SK-N-SH (cell line): ENCODE measurements around the gene PIBF1. TPM values are rescaled to one million over a fixed set of nuclear protein-coding genes. Genes with fewer than 3 reads are reported as not detected.

ENCODE experiments used
- CTCF ChIA-PET: fragments of 300-600, 350-600 bp; formaldehyde crosslinking; extraction: SDS; loops from one replicate; lab custom pipeline; 2021; lab: Yijun Ruan, JAX
- POLR2A ChIA-PET: fragments of 350-600 bp; sonication (Branson Sonifier 250); formaldehyde crosslinking; extraction: SDS; loops from one replicate; lab custom pipeline; 2020; ENCODE audit warnings: antibody characterized with exemption, inconsistent platforms; lab: Yijun Ruan, JAX
- DNase-seq: peaks from one replicate; pipeline ENCODE4 v3.0.0; 2012
- H2AFZ ChIP-seq: fragments of 200-600 bp; sonication (generic); 2 replicates; pipeline ENCODE4 v1.8.1; 2016; ENCODE audit warnings: antibody characterized with exemption, mild to moderate bottlenecking, low read depth
- H3F3A ChIP-seq: fragments of 200-600 bp; sonication (generic); replicated peaks from 2 replicates; pipeline ENCODE3; 2016; ENCODE audit warnings: antibody characterized with exemption, mild to moderate bottlenecking; ENCODE audit not compliant: insufficient read depth
- H3K27ac ChIP-seq, 2 experiments: fragments of 200-500 bp in 1 of 2; fragments of 200-600 bp in 1 of 2; sonication (Bioruptor generic) in 1 of 2; sonication (generic), shearing (Covaris generic) in 1 of 2; 2 replicates each; pipeline versions ENCODE4 v1.5.1 to v1.6.1; 2014 to 2016; ENCODE audit warnings: low read depth in 2 of 2, inconsistent platforms in 1 of 2, low read length in 1 of 2, mild to moderate bottlenecking in 1 of 2, mixed read lengths in 1 of 2
- H3K27me3 ChIP-seq: fragments of 200-600 bp; sonication (generic), shearing (Covaris generic); 2 replicates; pipeline ENCODE4 v1.6.1; 2016; ENCODE audit warnings: mixed run types; ENCODE audit not compliant: insufficient read depth
- H3K36me3 ChIP-seq, 2 experiments: fragments of 200-500 bp in 1 of 2; fragments of 200-600 bp in 1 of 2; sonication (Bioruptor generic) in 1 of 2; sonication (generic) in 1 of 2; replicated peaks in 1 of 2; 2 replicates each; pipeline versions ENCODE3 to v1.5.1; 2014 to 2016; ENCODE audit warnings: low read length in 1 of 2, mild to moderate bottlenecking in 1 of 2; ENCODE audit not compliant: insufficient read depth in 2 of 2, control insufficient read depth in 1 of 2
- H3K4me1 ChIP-seq, 2 experiments: fragments of 200-500 bp in 1 of 2; fragments of 200-600 bp in 1 of 2; sonication (Bioruptor generic) in 1 of 2; sonication (generic), shearing (Covaris generic) in 1 of 2; 2 replicates each; pipeline versions ENCODE4 v1.5.1 to v1.6.1; 2014 to 2016; ENCODE audit warnings: low read depth in 1 of 2, low read length in 1 of 2, mixed run types in 1 of 2; ENCODE audit not compliant: insufficient read depth in 2 of 2, control insufficient read depth in 1 of 2
- H3K4me2 ChIP-seq: fragments of 200-600 bp; sonication (generic), shearing (Covaris generic); 2 replicates; pipeline ENCODE4 v1.6.1; 2017; ENCODE audit warnings: mixed run types
- H3K4me3 ChIP-seq, 2 experiments: fragments of 200-500 bp in 1 of 2; fragments of 200-600 bp in 1 of 2; sonication (Bioruptor generic) in 1 of 2; sonication (generic), shearing (Covaris generic) in 1 of 2; 2 replicates each; pipeline versions ENCODE4 v1.5.1 to v1.8.1; 2014 to 2016; ENCODE audit warnings: low read depth in 2 of 2, inconsistent platforms in 1 of 2, low read length in 1 of 2, mild to moderate bottlenecking in 1 of 2, mixed read lengths in 1 of 2, moderate library complexity in 1 of 2
- H3K79me2 ChIP-seq: fragments of 200-600 bp; sonication (generic); 2 replicates; pipeline ENCODE4 v1.8.1; 2017; ENCODE audit warnings: mild to moderate bottlenecking; ENCODE audit not compliant: insufficient read depth
- H3K9ac ChIP-seq: fragments of 200-600 bp; sonication (generic); 2 replicates; pipeline ENCODE4 v1.6.1; 2017; ENCODE audit warnings: mixed run types
- H3K9me2 ChIP-seq: fragments of 200-600 bp; sonication (generic); 2 replicates; pipeline ENCODE4 v1.6.1; 2017; ENCODE audit warnings: mixed run types
- H3K9me3 ChIP-seq: fragments of 200-600 bp; sonication (generic); 2 replicates; pipeline ENCODE4 v1.6.1; 2017; ENCODE audit warnings: mixed run types, mild to moderate bottlenecking, moderate library complexity
- H4K20me1 ChIP-seq: fragments of 200-600 bp; sonication (generic); 2 replicates; pipeline ENCODE4 v1.6.1; 2017; ENCODE audit warnings: mild to moderate bottlenecking, mixed run types; ENCODE audit not compliant: insufficient read depth
- CHD2 ChIP-seq: fragments of 150-350 bp; IDR thresholded peaks from 2 replicates; pipeline ENCODE4 v1.6.1; 2018; ENCODE audit warnings: low read length; ENCODE audit not compliant: partially characterized antibody
- EP300 ChIP-seq, 2 experiments: IDR thresholded peaks; 2 replicates each; pipeline versions ENCODE4 v1.4.0 to v1.6.1; 2012; ENCODE audit warnings: borderline replicate concordance in 1 of 2, low read depth in 1 of 2, low read length in 1 of 2
- EZH2phosphoT487 ChIP-seq: fragments of 200-600 bp; sonication (generic); IDR thresholded peaks from 2 replicates; pipeline ENCODE4 v1.6.1; 2017; ENCODE audit warnings: low read depth, mixed run types, mild to moderate bottlenecking, antibody characterized with exemption, moderate library complexity, borderline replicate concordance
- FOXM1 ChIP-seq: IDR thresholded peaks from 2 replicates; pipeline ENCODE4 v1.4.0; 2012; ENCODE audit warnings: low read depth, mild to moderate bottlenecking
- GABPA ChIP-seq: IDR thresholded peaks from 2 replicates; pipeline ENCODE4 v1.4.0; 2012; ENCODE audit warnings: low read depth, mild to moderate bottlenecking
- GATA2 ChIP-seq: sonication (generic); formaldehyde crosslinking; IDR thresholded peaks from 2 replicates; pipeline ENCODE4 v1.5.0; 2020; ENCODE audit warnings: mild to moderate bottlenecking, missing genetic modification reagents
- IRF3 ChIP-seq: fragments of 150-350 bp; IDR thresholded peaks from 2 replicates; pipeline ENCODE4 v1.6.1; 2016; ENCODE audit warnings: mild to moderate bottlenecking, low read depth, low read length
- JUND ChIP-seq: IDR thresholded peaks from 2 replicates; pipeline ENCODE4 v1.4.0; 2012
- MAX ChIP-seq: IDR thresholded peaks from 2 replicates; pipeline ENCODE4 v1.4.0; 2012; ENCODE audit warnings: low read depth
- MXI1 ChIP-seq: IDR thresholded peaks from 2 replicates; pipeline ENCODE4 v1.6.1; 2012; ENCODE audit warnings: mild to moderate bottlenecking, low read depth, low read length, improper control_type of control experiment
- NFIC ChIP-seq: IDR thresholded peaks from 2 replicates; pipeline ENCODE4 v1.4.0; 2012; ENCODE audit warnings: borderline replicate concordance
- NRF1 ChIP-seq: IDR thresholded peaks from 2 replicates; pipeline ENCODE4 v1.6.1; 2012; ENCODE audit warnings: low read depth, mild to moderate bottlenecking, low read length
- RAD21 ChIP-seq: IDR thresholded peaks from 2 replicates; pipeline ENCODE4 v1.6.1; 2012; ENCODE audit warnings: mild to moderate bottlenecking, low read length
- RCOR1 ChIP-seq: fragments of 150-350 bp; IDR thresholded peaks from 2 replicates; pipeline ENCODE4 v1.6.1; 2017; ENCODE audit warnings: antibody characterized with exemption, low read length
- RXRA ChIP-seq: IDR thresholded peaks from 2 replicates; pipeline ENCODE4 v1.4.0; 2012; ENCODE audit warnings: low read depth, mild to moderate bottlenecking, borderline replicate concordance
- SIN3A ChIP-seq: IDR thresholded peaks from 2 replicates; pipeline ENCODE4 v1.6.1; 2012; ENCODE audit warnings: low read depth, mild to moderate bottlenecking, low read length, moderate library complexity, borderline replicate concordance
- TAF1 ChIP-seq: IDR thresholded peaks from 2 replicates; pipeline ENCODE4 v1.6.1; 2012; ENCODE audit warnings: low read depth, mild to moderate bottlenecking, low read length, moderate library complexity, borderline replicate concordance
- TCF12 ChIP-seq: IDR thresholded peaks from 2 replicates; pipeline ENCODE4 v1.4.0; 2012
- TEAD4 ChIP-seq: IDR thresholded peaks from 2 replicates; pipeline ENCODE4 v1.4.0; 2012; ENCODE audit warnings: mild to moderate bottlenecking, borderline replicate concordance; ENCODE audit not compliant: insufficient read depth
- USF1 ChIP-seq: IDR thresholded peaks from 2 replicates; pipeline ENCODE4 v1.4.0; 2012; ENCODE audit warnings: low read depth, borderline replicate concordance
- WGBS: methylation state at CpG from one replicate; pipeline ENCODE4 v1.1.6; 2017; ENCODE audit warnings: low lambda C conversion rate; 5-methylcytosine and 5-hydroxymethylcytosine counted together
- polyA plus RNA-seq, 3 experiments: library from polyadenylated mRNA; depleted of rRNA; stranded (reverse); fragments of >200 nt; gene quantifications; 2 replicates each; pipeline ENCODE4 v1.2.3, GENCODE V29; 2012

PIBF1 gene
- polyA plus RNA-seq, 1 of the 3 experiments (the other 2 are of a cell fraction), result 3.9 TPM

- no peak for TF ChIP-seq IRF3
- TF ChIP-seq RCOR1, result no peak
- no peak for TF ChIP-seq FOXM1
- no peak for TF ChIP-seq EZH2phosphoT487
Measured at GRCh38 chr13:72886272-72887067, 104.5 kb downstream of the PIBF1 start (continued).

GRCh38 chr13:72889495-72889894, 107.6 kb downstream of the PIBF1 start:
- H2AFZ ChIP-seq, result no peak overlapping the region
- WGBS, result 97% methylated on average over 1 of the region's 1 CpG
- no peaks in the 10 kb centered on the region; the same call in 1 of the 2 replicates for H3K79me2 ChIP-seq
- H3K4me3 ChIP-seq, result no peak overlapping the region
- no peaks in the 10 kb centered on the region for H4K20me1 ChIP-seq
- H3K27me3 ChIP-seq, result no peaks in the 10 kb centered on the region
- H3K36me3 ChIP-seq, result peaks cover 22 to 34% of the 10 kb centered on the region in 2 experiments
- no peak overlapping the region for H3K27ac ChIP-seq
- TF ChIP-seq MAX (no peak), USF1 (no peak), RAD21 (no peak), MXI1 (no peak), NRF1 (no peak)
- ChIA-PET CTCF (interaction anchor here (0.7 kb wide), 1 partner anchor 791 kb away, joined by 3 read pairs; no protein-coding TSS in a partner anchor), POLR2A (no interaction called here)
- 0 out of 2 replicates have a peak, but pooled peaks cover 4% of the 10 kb centered on the region for H3K9me3 ChIP-seq
- no peak for DNase-seq
- no peak overlapping the region for H3K4me2 ChIP-seq
- no peaks in the 10 kb centered on the region for H3K4me1 ChIP-seq
- no peaks in the 10 kb centered on the region; the same call in 1 of the 2 replicates for H3K9me2 ChIP-seq
- H3K9ac ChIP-seq, result no peak overlapping the region
- H3F3A ChIP-seq, result peaks cover 4% of the 10 kb centered on the region

- H3K9me2 ChIP-seq, result no peaks in the 10 kb centered on the region; the same call in 1 of the 2 replicates
- H3K9me3 ChIP-seq, result 0 out of 2 replicates have a peak, but pooled peaks cover 4% of the 10 kb centered on the region
- peaks cover 20 to 40% of the 10 kb centered on the region in 2 experiments for H3K36me3 ChIP-seq
- H3K79me2 ChIP-seq, result no peaks in the 10 kb centered on the region; the same call in 1 of the 2 replicates
- ChIA-PET POLR2A (no interaction called here), CTCF (no interaction called here)
- H3K4me3 ChIP-seq, result no peak overlapping the region
- 81% methylated on average over 2 of the region's 2 CpGs for WGBS
- TF ChIP-seq JUND (no peak), EP300 (IDR thresholded peaks at IDR 0.05; ENCODE audit: borderline replicate concordance in 1 of 2, low read depth in 1 of 2, low read length in 1 of 2) (no peak), FOXM1 (no peak), CHD2 (no peak), GABPA (no peak), TAF1 (no peak), TEAD4 (no peak), NFIC (no peak), GATA2 (CRISPR knock-in tag) (no peak), SIN3A (no peak), RXRA (no peak), RAD21 (no peak), TCF12 (no peak)
- H3K4me1 ChIP-seq, result no peaks in the 10 kb centered on the region
- H4K20me1 ChIP-seq, result no peaks in the 10 kb centered on the region
- H3F3A ChIP-seq, result no peaks in the 10 kb centered on the region
- H2AFZ ChIP-seq, result no peak overlapping the region
- H3K4me2 ChIP-seq, result no peak overlapping the region
- H3K27me3 ChIP-seq, result no peaks in the 10 kb centered on the region
- no peak overlapping the region for H3K9ac ChIP-seq
- DNase-seq, result no peak
- H3K27ac ChIP-seq, result no peak overlapping the region
Measured at GRCh38 chr13:72890546-72890945, 108.6 kb downstream of the PIBF1 start.
